GM21528 (cell line): ENCODE measurements around the gene CLDN24.

Source experiments
- ATAC-seq: cut with Tn5 transposase; IDR thresholded peaks from one replicate; pipeline ENCODE4 v1.9.1; 2021; ENCODE audit warnings: mild to moderate bottlenecking, moderate library complexity; ENCODE audit not compliant: unreplicated experiment, low FRiP score

Gene CLDN24

GRCh38 chr4:183323295-183323694, 1.1 kb upstream of the CLDN24 start:
- ATAC-seq, result no peak

GRCh38 chr4:183321516-183321915, 710 bp downstream of the CLDN24 start:
- no peak for ATAC-seq

GRCh38 chr4:183321079-183321478, 1.1 kb downstream of the CLDN24 start:
- no peak for ATAC-seq

GRCh38 chr4:183320211-183321059, 1.8 kb downstream of the CLDN24 start, which contains the start of gene CLDN22:
Gene CLDN22, minus strand, starts transcription at chr4:183320276. Its CDS starts 58 bp downstream, at chr4:183320218.
- no peak for ATAC-seq

GRCh38 chr4:183318656-183319055, 3.6 kb downstream of the CLDN24 start:
- no peak for ATAC-seq

- ATAC-seq, result no peak
These were observed 7.4 kb downstream of the CLDN24 start for GRCh38 chr4:183314806-183315205.

GRCh38 chr4:183314336-183314735, 7.9 kb downstream of the CLDN24 start:
- ATAC-seq, result no peak

- no peak for ATAC-seq
These were observed 9.4 kb downstream of the CLDN24 start for GRCh38 chr4:183312841-183313240.

GRCh38 chr4:183306811-183307210, 15.4 kb downstream of the CLDN24 start:
- ATAC-seq, result no peak

GRCh38 chr4:183304538-183304937, 17.7 kb downstream of the CLDN24 start:
- ATAC-seq, result no peak

GRCh38 chr4:183304067-183304466, 18.2 kb downstream of the CLDN24 start:
- ATAC-seq, result no peak

- ATAC-seq, result no peak
These were observed 18.9 kb downstream of the CLDN24 start for GRCh38 chr4:183303301-183303700.

- ATAC-seq, result no peak
These were observed 21.6 kb downstream of the CLDN24 start for GRCh38 chr4:183300655-183301054.

- no peak for ATAC-seq
These were observed 22.2 kb downstream of the CLDN24 start for GRCh38 chr4:183300070-183300469.

GRCh38 chr4:183299464-183299863, 22.8 kb downstream of the CLDN24 start:
- ATAC-seq, result no peak

GRCh38 chr4:183297675-183298074, 24.6 kb downstream of the CLDN24 start:
- no peak for ATAC-seq

GRCh38 chr4:183295711-183296110, 26.5 kb downstream of the CLDN24 start:
- no peak for ATAC-seq

GRCh38 chr4:183291070-183291469, 31.2 kb downstream of the CLDN24 start:
- no peak for ATAC-seq

- no peak for ATAC-seq
These were observed 32.5 kb downstream of the CLDN24 start for GRCh38 chr4:183289688-183290087.

- ATAC-seq, result no peak
These were observed 33.3 kb downstream of the CLDN24 start for GRCh38 chr4:183288955-183289354.

GRCh38 chr4:183287677-183288076, 34.5 kb downstream of the CLDN24 start:
- ATAC-seq, result peak; percentile 82

GRCh38 chr4:183287309-183287659, 34.9 kb downstream of the CLDN24 start:
- ATAC-seq, result peak; percentile 87
